ENCODE measurements around the gene GMPPA. TPM values are rescaled to one million over a fixed set of nuclear protein-coding genes. Genes with fewer than 3 reads are reported as not detected.

Gene GMPPA
- total RNA-seq, result 10 to 100 TPM; 18.1 to 31.1 (median 26.4) TPM

- peak within 1 kb of the TSS; percentile 50 to 85 (median 65) for H3K4me3 ChIP-seq
- 1% methylated on average over 27 to 32 of the region's 49 CpGs for WGBS, 2 donors
- peak within 1 kb of the TSS; percentile 81 to 97 (median 92) for H3K27ac ChIP-seq
- peaks cover 0 to 45% (median 0%) of the 10 kb centered on the region in 4 donors for H3K27me3 ChIP-seq
- peak in 3 of 6 experiments; percentile 3 to 19 (median 3) for TF ChIP-seq CTCF (IDR thresholded peaks at IDR 0.05)
- peak in 3 of 4 donors; percentile 49 to 70 (median 54) for TF ChIP-seq POLR2A (IDR thresholded peaks at IDR 0.05)
- peaks cover 0 to 24% (median 0%) of the 10 kb centered on the region in 3 donors for H3K36me3 ChIP-seq
- intact Hi-C loops (cut with DNase I), result no loop called here
- peaks cover 8 to 54% (median 25%) of the 10 kb centered on the region in 3 donors for H3K4me1 ChIP-seq
- H3K9me3 ChIP-seq, result no peaks in the 10 kb centered on the region
- peak; percentile 87 for DNase-seq
These were observed at the start of gene GMPPA for GRCh38 chr2:219498280-219499057. TSS of gene GMPPA (plus strand) at chr2:219498891. CDS start at chr2:219499976, 1,085 bp downstream.

- TF ChIP-seq POLR2A (IDR thresholded peaks at IDR 0.05), result no peak
- peak overlapping the region in 2 of 4 donors; percentile 19 to 46 for H3K4me3 ChIP-seq
- peak overlapping the region; percentile 56 to 92 (median 84) for H3K27ac ChIP-seq
- H3K4me1 ChIP-seq, result peaks cover 0 to 42% (median 10%) of the 10 kb centered on the region in 3 donors
- intact Hi-C loops (cut with DNase I), result no loop called here
- peaks cover 0 to 90% (median 0%) of the 10 kb centered on the region in 4 donors for H3K27me3 ChIP-seq
- no peaks in the 10 kb centered on the region for H3K36me3 ChIP-seq
- DNase-seq, result no peak
- 71 to 77% methylated on average over 4 to 5 of the region's 5 CpGs for WGBS, 2 donors
- H3K9me3 ChIP-seq, result no peaks in the 10 kb centered on the region
These were observed 49.1 kb upstream of the GMPPA start for GRCh38 chr2:219449609-219450008.

DNA sequence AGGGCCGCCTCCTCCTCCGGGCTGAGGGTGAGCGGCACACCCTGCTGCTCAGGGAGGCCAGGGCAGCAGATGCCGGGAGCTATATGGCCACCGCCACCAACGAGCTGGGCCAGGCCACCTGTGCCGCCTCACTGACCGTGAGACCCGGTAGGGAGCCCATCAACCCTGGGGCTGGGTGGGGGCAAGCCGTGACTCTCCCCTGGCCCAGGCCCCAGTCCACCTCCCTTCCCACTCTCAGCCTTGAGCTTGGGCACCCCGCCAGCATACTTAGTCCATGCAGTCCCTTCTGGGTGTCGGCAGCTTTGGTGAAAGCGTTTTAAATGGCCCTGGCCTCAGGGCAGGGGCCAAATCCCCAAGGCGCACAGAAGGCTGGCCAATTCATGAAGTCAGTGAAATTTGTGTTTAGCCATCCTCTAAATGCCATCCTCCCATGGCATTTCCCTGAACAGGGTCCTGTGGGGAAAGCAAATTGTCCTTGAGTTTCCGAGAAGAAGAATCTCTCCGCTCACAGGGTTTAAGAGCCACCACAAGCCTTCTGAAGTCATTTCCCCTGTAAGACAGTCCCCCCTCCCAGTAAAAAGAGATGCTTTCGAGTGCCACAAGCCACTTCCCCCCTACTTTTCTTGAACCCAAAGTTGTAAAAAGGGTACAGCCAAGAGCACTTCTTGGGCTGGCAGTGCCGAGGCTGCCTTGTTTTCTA is 46.9 kb upstream of the GMPPA start:
- Histone ChIP-seq H3K9me3 (no peaks in the 10 kb centered on the region), H3K36me3 (no peaks in the 10 kb centered on the region), H3K27me3 (peaks cover 0 to 69% (median 0%) of the 10 kb centered on the region in 4 donors), H3K27ac (peak overlapping the region; percentile 67 to 92 (median 84)), H3K4me3 (peak overlapping the region in 1 of 4 donors; percentile 28), H3K4me1 (peaks cover 0 to 35% (median 10%) of the 10 kb centered on the region in 3 donors)
- intact Hi-C loops (cut with DNase I), result no loop called here
- no peak for DNase-seq
- 48 to 63% methylated on average over 7 to 8 of the region's 18 CpGs for WGBS, 2 donors
- no peak for TF ChIP-seq CTCF (IDR thresholded peaks at IDR 0.05)
- no peak for TF ChIP-seq POLR2A (IDR thresholded peaks at IDR 0.05)

DNA sequence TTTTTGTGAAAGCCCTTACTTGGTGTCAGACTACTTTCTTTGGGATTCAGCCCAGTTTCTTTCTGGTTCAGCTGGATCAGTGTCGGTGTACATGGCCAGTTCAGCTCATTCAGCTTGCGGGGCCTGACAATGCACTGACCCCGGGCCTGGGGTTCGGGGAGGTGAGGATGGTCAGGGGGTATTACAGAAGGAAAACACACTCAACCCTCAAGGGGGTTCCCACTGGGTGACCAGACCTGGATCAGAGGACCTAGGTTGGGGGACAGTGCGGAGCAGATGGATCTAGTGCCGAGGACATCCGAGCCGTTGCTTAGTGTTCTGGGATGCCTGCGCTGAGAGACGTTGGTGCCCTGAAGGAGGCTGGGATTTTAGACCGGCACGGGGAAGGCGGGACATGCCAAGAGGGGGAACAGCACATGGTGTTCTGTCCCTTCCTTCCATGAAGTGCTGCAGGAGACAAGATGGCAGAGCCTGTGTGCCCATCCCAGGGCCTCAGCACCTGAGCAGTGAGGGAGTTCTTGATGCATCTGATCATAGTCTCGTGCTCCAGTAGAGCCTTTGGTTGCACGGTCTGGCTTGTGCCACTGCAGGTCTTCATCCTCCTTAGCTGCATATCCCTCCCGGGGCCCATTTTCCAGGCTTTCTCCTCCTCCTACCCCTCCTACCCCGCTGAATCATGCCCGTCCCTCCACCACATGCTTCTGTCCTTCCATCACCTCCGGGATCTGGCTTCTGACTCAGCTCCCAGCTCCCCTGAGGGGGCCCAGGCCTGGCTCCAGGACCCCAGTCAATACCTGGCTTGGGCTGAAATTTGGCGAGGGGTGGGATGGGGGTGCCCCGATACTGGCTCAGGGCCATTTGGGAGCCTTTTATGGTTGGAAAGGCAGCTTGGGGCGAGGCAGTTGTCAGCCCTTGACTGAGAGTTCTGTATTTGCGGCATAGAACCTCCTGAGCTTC is 46.1 kb upstream of the GMPPA start:
- peaks cover 0 to 60% (median 0%) of the 10 kb centered on the region in 4 donors for H3K27me3 ChIP-seq
- DNase-seq, result no peak

More for the DNA sequence above, 46.1 kb upstream of the GMPPA start:
- Histone ChIP-seq H3K4me3 (peak overlapping the region in 1 of 4 donors; percentile 5), H3K27ac (peak overlapping the region; percentile 67 to 92 (median 84)), H3K9me3 (no peaks in the 10 kb centered on the region), H3K4me1 (peaks cover 0 to 37% (median 10%) of the 10 kb centered on the region in 3 donors), H3K36me3 (no peaks in the 10 kb centered on the region)
- TF ChIP-seq CTCF (IDR thresholded peaks at IDR 0.05) (no peak), POLR2A (IDR thresholded peaks at IDR 0.05) (no peak)
- WGBS, 2 donors, result 51 to 58% methylated on average over 16 to 20 of the region's 23 CpGs
- intact Hi-C loops (cut with DNase I), result no loop called here
